Omental fat pad (tissue), 4 donors: Measurements from ENCODE around the gene PIGL. TPM values are rescaled to one million over a fixed set of nuclear protein-coding genes. Genes with fewer than 3 reads are reported as not detected.

ENCODE experiments used
- ATAC-seq: fragments of 150-250 bp; one replicate; pipeline ENCODE4 v1.9.1; 2016; ENCODE audit warnings: mild to moderate bottlenecking, moderate library complexity; ENCODE audit not compliant: low FRiP score
- DNase-seq: peaks from one replicate; pipeline ENCODE4 v3.0.0-alpha.2; 2019; ENCODE audit warnings: low spot score
- total RNA-seq, 4 donors: library from RNA; depleted of rRNA; stranded (reverse); fragments of >200 nt; gene quantifications; one replicate each; pipeline ENCODE4 v1.1.0, GENCODE V29; 2016
- TF ChIP-seq, protein P1 (sequence below), 3 donors: fragments of 450-650 bp; IDR thresholded peaks; one replicate each; pipeline ENCODE4 v1.5.1; 2016 to 2017; ENCODE audit warnings: antibody characterized with exemption in 3 of 3, mild to moderate bottlenecking in 3 of 3, moderate library complexity in 2 of 3

PIGL gene
- total RNA-seq, 4 donors from 2014 or later = 44.8 to 62.4 (median 52.5) TPM

DNA sequence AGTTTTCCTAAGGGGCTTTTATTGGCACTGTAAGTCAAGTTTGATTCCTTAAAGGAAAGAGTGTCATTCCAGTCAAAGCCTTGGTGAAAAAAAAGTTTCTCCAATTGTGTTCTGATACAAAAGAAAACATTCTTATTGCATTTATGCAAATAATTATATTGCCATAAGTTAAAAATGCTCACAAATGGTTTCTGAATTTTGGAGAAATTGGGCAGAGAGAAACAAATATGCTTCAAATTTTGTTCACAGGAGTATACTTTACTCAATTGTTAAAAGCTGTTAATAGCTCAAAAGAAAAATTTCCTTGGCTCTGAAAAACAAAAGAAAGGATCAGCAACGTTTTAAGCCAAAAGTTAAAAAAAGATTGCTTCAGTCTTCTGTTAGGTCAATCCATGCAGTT lies 60.2 kb downstream of the PIGL start:
- TF ChIP-seq, protein P1, sequence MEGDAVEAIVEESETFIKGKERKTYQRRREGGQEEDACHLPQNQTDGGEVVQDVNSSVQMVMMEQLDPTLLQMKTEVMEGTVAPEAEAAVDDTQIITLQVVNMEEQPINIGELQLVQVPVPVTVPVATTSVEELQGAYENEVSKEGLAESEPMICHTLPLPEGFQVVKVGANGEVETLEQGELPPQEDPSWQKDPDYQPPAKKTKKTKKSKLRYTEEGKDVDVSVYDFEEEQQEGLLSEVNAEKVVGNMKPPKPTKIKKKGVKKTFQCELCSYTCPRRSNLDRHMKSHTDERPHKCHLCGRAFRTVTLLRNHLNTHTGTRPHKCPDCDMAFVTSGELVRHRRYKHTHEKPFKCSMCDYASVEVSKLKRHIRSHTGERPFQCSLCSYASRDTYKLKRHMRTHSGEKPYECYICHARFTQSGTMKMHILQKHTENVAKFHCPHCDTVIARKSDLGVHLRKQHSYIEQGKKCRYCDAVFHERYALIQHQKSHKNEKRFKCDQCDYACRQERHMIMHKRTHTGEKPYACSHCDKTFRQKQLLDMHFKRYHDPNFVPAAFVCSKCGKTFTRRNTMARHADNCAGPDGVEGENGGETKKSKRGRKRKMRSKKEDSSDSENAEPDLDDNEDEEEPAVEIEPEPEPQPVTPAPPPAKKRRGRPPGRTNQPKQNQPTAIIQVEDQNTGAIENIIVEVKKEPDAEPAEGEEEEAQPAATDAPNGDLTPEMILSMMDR (IDR thresholded peaks at IDR 0.05) = no peak
- no peak for ATAC-seq

DNA sequence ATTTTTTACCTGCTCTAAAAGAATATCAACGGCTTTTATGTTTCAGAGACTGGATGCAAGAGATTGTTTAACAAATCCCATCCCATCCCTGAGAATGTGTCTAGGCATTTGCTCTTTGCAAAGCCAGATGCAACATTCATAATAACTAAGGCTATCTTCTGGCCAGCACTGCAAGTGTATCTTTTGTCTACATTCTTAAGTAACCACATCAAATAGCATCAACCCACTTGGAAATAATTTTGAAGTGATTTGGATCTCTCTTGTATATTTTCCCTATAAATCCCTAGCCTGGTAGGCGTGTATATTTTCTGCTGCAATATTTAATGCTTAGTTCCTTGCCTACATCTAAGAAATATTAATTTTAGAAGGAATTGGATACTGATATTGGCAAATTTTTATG lies 64.3 kb downstream of the PIGL start:
- ATAC-seq (no peak), DNase-seq (no peak)
- TF ChIP-seq, protein P1 (IDR thresholded peaks at IDR 0.05) = no peak

More for the DNA sequence above, 60.2 kb downstream of the PIGL start:
- DNase-seq = no peak

DNA sequence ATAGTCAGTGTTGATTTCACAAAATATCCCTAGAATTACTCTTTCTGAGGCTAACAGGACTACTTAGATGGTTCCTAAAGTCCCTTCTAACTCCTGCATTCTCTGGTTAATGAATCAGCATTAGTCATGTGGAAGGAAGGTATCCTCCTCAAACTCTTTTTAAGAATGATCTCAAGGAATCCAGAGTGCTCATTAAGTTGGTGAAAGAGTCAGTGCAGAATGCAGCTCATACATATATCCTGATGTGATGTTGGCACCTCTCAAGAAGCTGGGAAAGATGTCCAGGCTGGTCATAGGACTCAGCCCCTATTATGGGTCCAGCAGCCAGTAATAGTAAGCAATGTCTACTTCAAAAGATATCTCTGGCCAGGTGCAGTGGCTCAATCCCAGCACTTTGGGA lies 65.5 kb downstream of the PIGL start:
- TF ChIP-seq, protein P1 (IDR thresholded peaks at IDR 0.05) = no peak
- no peak for ATAC-seq
- no peak for DNase-seq

DNA sequence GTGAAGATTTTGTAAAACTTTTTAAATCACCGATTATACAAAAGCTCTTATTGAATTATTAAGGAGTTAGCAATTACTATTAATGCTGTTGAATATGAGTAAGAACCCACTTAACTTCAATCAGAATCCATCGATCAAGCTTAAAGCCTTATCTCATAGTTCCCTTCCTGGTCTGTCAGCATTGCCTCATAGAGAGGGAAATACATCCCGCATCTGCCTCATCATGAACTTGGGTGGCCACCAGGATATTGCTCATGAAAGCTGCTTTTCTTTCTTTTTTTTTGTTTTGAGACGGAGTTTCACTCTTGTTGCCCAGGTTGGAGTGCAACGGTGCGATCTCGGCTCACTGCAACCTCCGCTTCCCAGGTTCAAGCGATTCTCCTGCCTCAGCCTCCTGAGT lies 66.7 kb downstream of the PIGL start:
- TF ChIP-seq, protein P1 (IDR thresholded peaks at IDR 0.05) = no peak
- no peak for DNase-seq
- ATAC-seq = no peak

DNA sequence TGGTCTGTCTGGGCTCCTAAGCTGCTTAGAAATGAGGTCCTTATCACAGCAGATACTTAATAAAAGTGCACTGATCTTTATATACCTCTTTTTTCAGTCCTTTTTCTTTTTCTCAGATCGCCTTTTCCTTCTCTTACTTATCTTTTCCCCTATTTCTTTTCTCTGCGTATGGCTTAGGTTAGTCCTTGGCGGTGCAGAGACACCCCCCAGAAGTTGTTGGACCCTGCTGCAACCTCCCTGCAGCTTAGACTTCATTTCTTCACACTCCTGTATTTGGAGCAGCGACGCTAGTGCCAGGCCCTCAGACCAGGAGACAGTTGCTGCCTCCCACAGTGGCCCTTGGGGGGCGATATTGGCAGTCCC lies 68.6 kb downstream of the PIGL start:
- ATAC-seq (no peak), DNase-seq (no peak)
- TF ChIP-seq, protein P1 (IDR thresholded peaks at IDR 0.05) = no peak

DNA sequence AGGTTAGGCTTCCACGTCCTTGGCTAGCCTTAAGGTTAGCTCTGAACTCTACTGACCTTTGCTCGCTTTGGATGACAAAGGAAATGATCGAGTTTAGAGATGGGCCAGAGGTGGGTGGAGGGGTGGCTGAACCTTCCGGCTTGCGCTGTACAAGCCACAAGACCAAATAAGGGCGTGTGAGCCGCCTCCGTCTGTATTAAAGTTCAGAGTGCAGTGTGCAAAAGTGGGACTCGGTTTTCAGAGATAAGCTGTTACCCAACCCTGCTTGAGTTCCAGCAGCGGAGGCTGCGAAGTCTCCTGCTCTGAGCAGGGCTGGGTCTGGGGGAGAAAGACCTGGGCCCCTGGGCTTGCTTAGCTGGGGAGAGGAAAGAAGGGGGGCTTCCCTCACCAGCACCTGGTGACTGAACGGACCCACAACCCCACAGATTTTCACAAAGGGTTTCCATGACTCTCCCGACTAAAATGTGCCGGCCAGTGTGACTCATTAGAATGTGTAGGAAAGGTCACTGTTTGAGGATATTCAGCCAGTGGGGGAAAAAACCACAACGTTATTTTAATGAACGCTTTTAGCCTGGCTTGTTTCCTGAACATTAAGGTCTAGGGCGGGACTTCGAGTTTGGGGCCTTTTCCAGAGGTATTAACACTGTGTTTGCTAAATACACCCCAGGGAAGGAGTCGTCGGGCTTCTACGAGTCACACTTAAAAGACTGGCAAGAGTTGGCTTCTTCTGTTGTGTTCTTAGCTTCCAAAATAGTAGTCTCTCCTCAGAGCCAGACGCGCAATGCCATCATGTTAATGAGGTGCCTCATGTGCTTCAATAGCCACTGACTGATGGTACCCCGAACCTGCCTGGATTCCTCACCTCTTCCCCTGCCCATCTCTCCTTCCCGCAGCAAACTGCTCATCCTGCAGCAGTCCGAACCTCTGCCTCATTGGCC lies 69.3 kb downstream of the PIGL start:
- DNase-seq (peak; percentile 42), ATAC-seq (peak; percentile 95)
- TF ChIP-seq, protein P1 (IDR thresholded peaks at IDR 0.05) = no peak
